CD14-positive monocyte (primary cell): ENCODE data around the gene ZNF780B. TPM values are rescaled to one million over a fixed set of nuclear protein-coding genes. Genes with fewer than 3 reads are reported as not detected.

Experiments used
- DNase-seq, 3 donors: peaks; one replicate each; pipeline ENCODE4 v3.0.0-alpha.2; 2011 to 2022
- H2AFZ ChIP-seq: 2 replicates; pipeline ENCODE4 v1.6.0; 2012; ENCODE audit warnings: mild to moderate bottlenecking, low read depth, low read length, inconsistent platforms; ENCODE audit not compliant: insufficient read depth, poor library complexity, severe bottlenecking
- H3K27ac ChIP-seq, 2 donors: 1 replicate in 1 of 2; 2 replicates in 1 of 2; pipeline ENCODE4 v1.5.1; 2012 to 2013; ENCODE audit warnings: low read length in 2 of 2, control low read depth in 1 of 2, inconsistent platforms in 1 of 2, low read depth in 1 of 2, mild to moderate bottlenecking in 1 of 2
- H3K27me3 ChIP-seq, 2 donors: one replicate each; pipeline versions ENCODE4 v1.6.0 to v1.6.1; 2011 to 2013; ENCODE audit warnings: low read length in 2 of 2; ENCODE audit not compliant: control insufficient read depth in 2 of 2, insufficient read depth in 2 of 2
- H3K36me3 ChIP-seq, 2 donors: replicated peaks in 1 of 2; 1 replicate in 1 of 2; 2 replicates in 1 of 2; pipeline versions ENCODE4 v1.5.1 to v1.6.1; 2012 to 2013; ENCODE audit warnings: low read length in 2 of 2, control low read depth in 1 of 2, inconsistent platforms in 1 of 2, mild to moderate bottlenecking in 1 of 2; ENCODE audit not compliant: insufficient read depth in 2 of 2, control insufficient read depth in 1 of 2
- H3K4me1 ChIP-seq, 2 donors: 1 replicate in 1 of 2; 2 replicates in 1 of 2; pipeline versions ENCODE4 v1.5.1 to v1.6.1; 2012 to 2013; ENCODE audit warnings: low read length in 2 of 2, control low read depth in 1 of 2, inconsistent platforms in 1 of 2, mild to moderate bottlenecking in 1 of 2, moderate library complexity in 1 of 2; ENCODE audit not compliant: insufficient read depth in 2 of 2, control insufficient read depth in 1 of 2
- H3K4me2 ChIP-seq: replicated peaks from 2 replicates; pipeline ENCODE3; 2012; ENCODE audit warnings: low read length, moderate library complexity, mild to moderate bottlenecking; ENCODE audit not compliant: poor library complexity, severe bottlenecking; ENCODE audit errors: extremely low read depth
- H3K4me3 ChIP-seq, 3 experiments: fragments of 200-600 bp in 1 of 3; sonication (generic) in 1 of 3; replicated peaks in 1 of 3; 1 replicate in 2 of 3; 2 replicates in 1 of 3; pipeline ENCODE4 v1.5.1; 2011 to 2013; ENCODE audit warnings: low read length in 3 of 3, mild to moderate bottlenecking in 3 of 3, control low read depth in 2 of 3, low read depth in 2 of 3, inconsistent platforms in 1 of 3, moderate library complexity in 1 of 3
- H3K79me2 ChIP-seq: 2 replicates; pipeline ENCODE4 v1.6.0; 2012; ENCODE audit warnings: mild to moderate bottlenecking, control low read depth, inconsistent platforms, low read length, moderate library complexity; ENCODE audit not compliant: insufficient read depth
- H3K9ac ChIP-seq: 2 replicates; pipeline ENCODE4 v1.6.0; 2017; ENCODE audit warnings: low read length, mild to moderate bottlenecking; ENCODE audit not compliant: insufficient read depth, poor library complexity, severe bottlenecking
- H3K9me3 ChIP-seq, 2 donors: replicated peaks in 1 of 2; 1 replicate in 1 of 2; 2 replicates in 1 of 2; pipeline versions ENCODE4 v1.5.1 to v1.6.1; 2012 to 2013; ENCODE audit warnings: low read length in 2 of 2, control low read depth in 1 of 2; ENCODE audit not compliant: control insufficient read depth in 1 of 2, insufficient read depth in 1 of 2
- H4K20me1 ChIP-seq: 2 replicates; pipeline ENCODE4 v1.6.0; 2012; ENCODE audit warnings: mild to moderate bottlenecking, low read length, control low read depth, moderate library complexity; ENCODE audit not compliant: insufficient read depth
- H3K27ac Mint-ChIP-seq, 7 donors: one replicate each; pipeline ENCODE4 v1.8.0; 2020; ENCODE audit warnings: mild to moderate bottlenecking in 7 of 7, mixed read lengths in 7 of 7, moderate library complexity in 6 of 7, inconsistent platforms in 2 of 7
- H3K27me3 Mint-ChIP-seq, 3 donors: one replicate each; pipeline ENCODE4 v1.8.0; 2021 to 2022; ENCODE audit warnings: low read depth in 3 of 3, mild to moderate bottlenecking in 3 of 3, mixed read lengths in 3 of 3, moderate library complexity in 3 of 3, inconsistent platforms in 1 of 3
- H3K36me3 Mint-ChIP-seq, 2 donors: one replicate each; pipeline ENCODE4 v1.8.0; 2020; ENCODE audit warnings: mixed read lengths in 2 of 2, inconsistent platforms in 1 of 2, mild to moderate bottlenecking in 1 of 2
- H3K4me1 Mint-ChIP-seq: one replicate; pipeline ENCODE4 v1.8.0; 2020; ENCODE audit warnings: mild to moderate bottlenecking, mixed read lengths
- H3K4me3 Mint-ChIP-seq, 2 donors: one replicate each; pipeline ENCODE4 v1.8.0; 2020; ENCODE audit warnings: mild to moderate bottlenecking in 2 of 2, mixed read lengths in 2 of 2, moderate library complexity in 1 of 2
- H3K9me3 Mint-ChIP-seq, 7 donors: one replicate each; pipeline ENCODE4 v1.8.0; 2020 to 2022; ENCODE audit warnings: mixed read lengths in 7 of 7, mild to moderate bottlenecking in 6 of 7, moderate library complexity in 6 of 7, inconsistent platforms in 2 of 7
- WGBS: methylation state at CpG from one replicate; pipeline ENCODE4 v1.1.5; 2013; ENCODE audit warnings: missing lambda C conversion rate; ENCODE audit not compliant: insufficient coverage; 5-methylcytosine and 5-hydroxymethylcytosine counted together
- intact Hi-C, 2 donors: fragments of 100-400 bp; cut with micrococcal nuclease; formaldehyde crosslinking; loops; one replicate each; pipeline versions ENCODE4 v1.15.0 to v1.15.1; 2023
- polyA plus RNA-seq, 3 donors: library from polyadenylated mRNA; depleted of rRNA in 1 of 3; unstranded in 2 of 3; stranded (reverse) in 1 of 3; fragments of 300-500 nt in 2 of 3; fragments of >200 nt in 1 of 3; fragmentation: Illumina TruSeq in 2 of 3; gene quantifications; 1 replicate in 2 of 3; 2 replicates in 1 of 3; pipeline ENCODE4 v1.2.3, GENCODE V29; 2012 to 2021
- TF ChIP-seq, protein P1 (sequence below): fragments of 200-600 bp; IDR thresholded peaks from one replicate; pipeline ENCODE4 v1.8.0; 2022; ENCODE audit warnings: antibody characterized with exemption, mild to moderate bottlenecking

ZNF780B gene
- polyA plus RNA-seq, 3 donors, result 2.0 to 3.3 (median 3.1) TPM

DNA sequence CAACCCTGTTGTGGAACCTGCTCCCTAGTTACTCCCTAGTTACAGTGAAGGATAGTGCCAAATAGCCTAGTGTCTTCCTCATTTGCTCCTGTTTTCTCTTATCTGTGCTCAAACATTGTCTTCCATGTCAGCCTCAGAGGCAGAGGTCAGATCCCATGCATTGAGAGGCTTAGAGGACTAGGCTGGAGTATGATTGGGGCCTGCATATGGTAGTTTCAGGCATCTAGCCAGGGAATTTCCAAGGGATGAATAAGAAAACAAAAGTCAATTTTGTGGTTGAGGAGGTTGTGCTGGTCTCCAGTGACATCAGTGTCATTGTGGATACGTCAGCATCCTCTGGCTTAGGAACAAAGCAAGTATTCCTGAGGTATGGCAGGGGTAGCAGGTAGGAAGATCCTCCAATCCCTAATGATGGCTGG lies 49.7 kb downstream of the ZNF780B start:
- no peak overlapping the region for H2AFZ ChIP-seq
- H3K27ac Mint-ChIP-seq, result peak overlapping the region in 2 of 7 donors; percentile 56 to 63

DNA sequence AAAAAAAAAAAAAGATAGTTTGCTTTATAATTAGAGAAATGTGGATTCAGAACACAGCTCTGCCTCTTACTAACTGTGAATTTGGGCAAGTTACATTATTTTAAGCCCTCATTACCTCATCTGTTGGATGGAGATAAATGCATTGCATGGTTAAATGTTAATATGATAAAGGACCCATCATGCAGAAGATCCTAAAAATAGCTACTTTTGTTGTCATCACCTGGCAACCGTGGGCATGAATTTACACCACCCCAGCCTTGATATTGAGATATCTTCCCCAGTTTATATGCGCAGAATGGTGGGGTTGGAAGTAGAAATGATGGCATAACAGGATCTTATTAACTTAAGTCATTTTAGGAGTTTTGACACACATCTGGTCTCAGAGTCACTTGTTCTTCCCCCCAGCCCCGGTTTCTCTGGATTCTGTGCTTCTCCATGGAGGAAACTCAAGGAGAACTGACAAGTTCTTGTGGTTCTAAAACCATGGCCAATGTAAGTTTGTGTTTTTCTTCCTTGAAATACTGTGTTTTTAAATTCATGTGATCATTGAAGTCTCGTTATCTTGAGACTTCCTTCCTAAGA lies 50.2 kb downstream of the ZNF780B start:
- H3K27me3 ChIP-seq, result no peaks in the 10 kb centered on the region
- no peak for DNase-seq
- H3K36me3 Mint-ChIP-seq, result peaks cover 41 to 42% of the 10 kb centered on the region in 2 donors
- WGBS, result no CpG with 5 or more reads among the region's 4 CpGs
- no peaks in the 10 kb centered on the region for H3K4me1 Mint-ChIP-seq
- H3K9me3 Mint-ChIP-seq, result peaks cover 4 to 19% (median 9%) of the 10 kb centered on the region in 7 donors
- H3K4me1 ChIP-seq, result no peaks in the 10 kb centered on the region
- H3K4me3 ChIP-seq, result no peak overlapping the region
- no peak overlapping the region for H3K27ac ChIP-seq
- peaks cover 34 to 40% of the 10 kb centered on the region in 2 donors for H3K36me3 ChIP-seq
- TF ChIP-seq, protein P1, sequence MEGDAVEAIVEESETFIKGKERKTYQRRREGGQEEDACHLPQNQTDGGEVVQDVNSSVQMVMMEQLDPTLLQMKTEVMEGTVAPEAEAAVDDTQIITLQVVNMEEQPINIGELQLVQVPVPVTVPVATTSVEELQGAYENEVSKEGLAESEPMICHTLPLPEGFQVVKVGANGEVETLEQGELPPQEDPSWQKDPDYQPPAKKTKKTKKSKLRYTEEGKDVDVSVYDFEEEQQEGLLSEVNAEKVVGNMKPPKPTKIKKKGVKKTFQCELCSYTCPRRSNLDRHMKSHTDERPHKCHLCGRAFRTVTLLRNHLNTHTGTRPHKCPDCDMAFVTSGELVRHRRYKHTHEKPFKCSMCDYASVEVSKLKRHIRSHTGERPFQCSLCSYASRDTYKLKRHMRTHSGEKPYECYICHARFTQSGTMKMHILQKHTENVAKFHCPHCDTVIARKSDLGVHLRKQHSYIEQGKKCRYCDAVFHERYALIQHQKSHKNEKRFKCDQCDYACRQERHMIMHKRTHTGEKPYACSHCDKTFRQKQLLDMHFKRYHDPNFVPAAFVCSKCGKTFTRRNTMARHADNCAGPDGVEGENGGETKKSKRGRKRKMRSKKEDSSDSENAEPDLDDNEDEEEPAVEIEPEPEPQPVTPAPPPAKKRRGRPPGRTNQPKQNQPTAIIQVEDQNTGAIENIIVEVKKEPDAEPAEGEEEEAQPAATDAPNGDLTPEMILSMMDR, result no peak
- no peak overlapping the region for H3K4me2 ChIP-seq
- H3K9me3 ChIP-seq, result peaks cover 0 to 2% of the 10 kb centered on the region in 2 donors
- H3K27ac Mint-ChIP-seq, result peak overlapping the region in 1 of 7 donors; percentile 63
- H4K20me1 ChIP-seq, result no peaks in the 10 kb centered on the region
- no peaks in the 10 kb centered on the region for H3K79me2 ChIP-seq
- H2AFZ ChIP-seq, result no peak overlapping the region
- no peak overlapping the region for H3K9ac ChIP-seq
- H3K27me3 Mint-ChIP-seq, result no peaks in the 10 kb centered on the region
- no peak overlapping the region for H3K4me3 Mint-ChIP-seq
- intact Hi-C loops, result no loop called here

More for the DNA sequence above, 49.7 kb downstream of the ZNF780B start:
- no peak overlapping the region for H3K4me3 ChIP-seq
- Mint-ChIP-seq H3K9me3 (peaks cover 4 to 23% (median 12%) of the 10 kb centered on the region in 7 donors), H3K4me1 (no peaks in the 10 kb centered on the region), H3K27me3 (no peaks in the 10 kb centered on the region), H3K4me3 (no peak overlapping the region), H3K36me3 (peaks cover 41 to 47% of the 10 kb centered on the region in 2 donors)
- no peak for DNase-seq
- TF ChIP-seq, protein P1, result no peak
- H3K4me2 ChIP-seq, result no peak overlapping the region
- intact Hi-C loops, result no loop called here
- H3K9ac ChIP-seq, result no peak overlapping the region
- no peaks in the 10 kb centered on the region for H3K79me2 ChIP-seq
- H4K20me1 ChIP-seq, result no peaks in the 10 kb centered on the region
- H3K27ac ChIP-seq, result no peak overlapping the region
- H3K4me1 ChIP-seq, result no peaks in the 10 kb centered on the region
- H3K36me3 ChIP-seq, result peaks cover 34 to 44% of the 10 kb centered on the region in 2 donors
- H3K9me3 ChIP-seq, result peaks cover 3 to 7% of the 10 kb centered on the region in 2 donors
- no CpG with 5 or more reads among the region's 1 CpG for WGBS
- H3K27me3 ChIP-seq, result no peaks in the 10 kb centered on the region
